Fibroblast of skin of right biceps (primary cell): ENCODE measurements around the gene STARD7.
A peak's percentile ranks its signal among the peaks of the same experiment; 100 is the strongest.
"Not testable (repeated sequence)": the region's sequence is repeated elsewhere in the genome, so short reads cannot be mapped to it uniquely, and the experiment has no call there.

Source experiments
- DNase-seq: peaks from one replicate; pipeline ENCODE4 v3.0.0-alpha.2; 2013

Gene STARD7

DNA sequence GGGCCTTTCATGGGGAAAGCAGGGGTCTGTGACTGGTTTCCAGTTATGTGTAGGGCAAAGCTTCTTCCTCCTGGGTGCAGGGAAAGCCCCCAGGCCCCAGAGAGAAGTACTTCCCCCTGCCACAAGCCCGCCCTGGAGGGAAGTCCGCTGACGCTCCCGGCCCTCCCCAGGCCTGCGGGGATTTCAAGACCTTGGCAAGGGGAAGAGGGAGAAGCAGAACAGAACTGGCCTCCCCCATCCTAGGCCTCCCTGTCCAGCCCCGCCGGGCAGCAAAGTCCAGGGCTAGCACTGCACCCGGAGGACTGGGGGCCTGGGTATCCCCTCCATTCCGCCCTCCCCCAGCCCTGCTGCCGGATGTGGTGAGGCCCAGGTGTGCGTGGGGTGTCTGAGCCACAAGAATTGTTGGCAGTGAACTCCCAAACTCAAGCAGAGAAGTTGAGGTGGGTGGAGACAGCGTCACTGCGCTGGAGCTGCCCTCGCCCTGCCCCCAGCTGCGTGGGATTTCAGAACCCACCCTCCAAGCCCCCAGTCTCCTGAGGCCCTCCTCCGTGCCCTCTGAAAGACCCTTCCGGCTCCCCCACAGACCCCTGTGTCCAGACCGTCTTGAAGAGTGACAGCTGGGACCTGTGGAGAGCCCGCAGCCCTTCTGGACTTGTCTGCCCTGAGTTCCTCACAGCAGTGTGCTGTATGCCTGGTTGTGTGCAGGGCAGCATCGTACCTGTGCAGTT, 62.3 kb downstream of the STARD7 start:
- no peak for DNase-seq

DNA sequence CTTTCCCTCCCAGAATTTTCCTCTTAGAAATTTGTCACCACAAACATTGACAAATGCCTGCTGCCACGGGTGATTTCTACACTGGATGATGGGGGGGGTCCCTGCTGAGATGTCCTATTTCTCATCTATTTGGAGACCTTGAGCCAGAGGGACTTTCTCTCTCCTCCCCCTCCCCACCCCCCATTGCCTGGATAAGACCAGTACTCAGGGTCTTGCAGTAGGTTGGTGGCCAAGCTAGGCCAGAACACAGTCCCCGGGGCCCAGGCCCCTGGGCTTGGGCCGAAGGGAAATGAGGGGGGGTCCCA, 62.8 kb downstream of the STARD7 start:
- DNase-seq, result no peak

DNA sequence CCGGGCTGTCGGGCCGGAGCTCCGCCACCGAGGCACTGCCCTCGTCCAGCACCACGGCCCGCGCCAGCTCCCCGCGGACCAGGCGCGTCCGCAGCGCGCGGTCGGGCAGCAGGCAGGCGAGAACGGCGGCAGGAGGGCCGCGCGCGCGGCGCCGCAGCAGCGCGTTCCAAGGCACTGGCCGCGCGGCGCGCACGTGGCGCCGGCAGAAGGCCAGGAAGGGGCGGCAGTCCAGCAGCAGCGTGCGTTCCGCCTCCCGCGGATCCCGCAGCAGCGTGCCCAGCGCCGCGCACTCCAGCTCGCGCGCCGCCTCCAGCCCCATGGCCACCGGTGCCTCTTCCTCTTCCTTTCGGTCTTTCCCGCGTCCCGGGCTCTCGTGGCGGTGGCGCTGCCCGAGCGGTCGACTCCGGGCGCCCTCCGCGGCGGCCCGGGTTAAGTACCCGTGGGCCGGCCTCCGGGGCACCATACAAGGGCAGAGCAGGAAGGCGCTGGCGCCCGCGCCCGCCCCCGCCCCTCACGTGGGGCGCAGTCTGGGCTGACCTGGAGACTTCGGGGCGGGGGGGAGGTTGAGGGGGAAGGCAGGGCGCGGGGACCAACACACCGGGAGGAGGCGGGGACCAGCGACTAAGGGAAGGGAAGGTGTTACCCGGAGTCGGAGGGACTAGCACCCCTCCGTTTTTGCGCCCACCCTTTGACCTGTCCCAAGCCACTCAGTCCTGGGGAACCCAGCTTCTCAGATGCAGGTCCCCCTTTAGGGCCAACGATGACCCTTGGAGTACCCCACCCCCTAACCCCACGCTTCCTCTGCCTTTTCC, 63.4 kb downstream of the STARD7 start, which contains the start of gene DUSP2:
DUSP2 (minus strand) TSS at position 405 of the 812 bp plus-strand sequence; CDS start at position 319, 86 bp downstream.
- peak; percentile 74 for DNase-seq

DNA sequence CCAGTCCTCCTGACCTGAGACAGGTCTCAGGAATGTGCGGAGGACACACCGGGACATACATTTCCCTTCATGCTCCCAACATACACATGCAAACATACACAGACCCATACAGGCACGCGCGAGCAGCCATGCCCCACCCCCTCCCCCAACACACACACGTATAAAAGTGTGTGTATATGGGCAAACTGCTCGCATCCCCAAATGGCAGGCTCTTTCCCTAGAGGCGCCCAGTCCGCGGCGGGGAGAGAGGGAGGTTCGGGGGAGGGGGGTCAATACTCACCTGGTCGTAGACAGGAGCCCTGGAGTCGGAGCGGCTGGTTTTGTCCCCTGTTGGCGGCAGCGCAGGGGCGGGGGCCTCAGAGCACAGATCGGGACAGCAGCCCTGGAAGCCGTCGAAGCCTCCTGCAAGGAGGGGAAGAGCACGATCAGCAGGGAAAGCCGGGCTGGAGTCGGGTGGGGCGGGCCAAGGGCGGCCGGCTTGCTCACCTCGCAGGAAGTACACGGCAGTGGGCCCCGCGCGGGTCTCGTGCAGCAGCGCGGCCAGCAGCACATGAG, 64.1 kb downstream of the STARD7 start:
- no peak for DNase-seq

DNA sequence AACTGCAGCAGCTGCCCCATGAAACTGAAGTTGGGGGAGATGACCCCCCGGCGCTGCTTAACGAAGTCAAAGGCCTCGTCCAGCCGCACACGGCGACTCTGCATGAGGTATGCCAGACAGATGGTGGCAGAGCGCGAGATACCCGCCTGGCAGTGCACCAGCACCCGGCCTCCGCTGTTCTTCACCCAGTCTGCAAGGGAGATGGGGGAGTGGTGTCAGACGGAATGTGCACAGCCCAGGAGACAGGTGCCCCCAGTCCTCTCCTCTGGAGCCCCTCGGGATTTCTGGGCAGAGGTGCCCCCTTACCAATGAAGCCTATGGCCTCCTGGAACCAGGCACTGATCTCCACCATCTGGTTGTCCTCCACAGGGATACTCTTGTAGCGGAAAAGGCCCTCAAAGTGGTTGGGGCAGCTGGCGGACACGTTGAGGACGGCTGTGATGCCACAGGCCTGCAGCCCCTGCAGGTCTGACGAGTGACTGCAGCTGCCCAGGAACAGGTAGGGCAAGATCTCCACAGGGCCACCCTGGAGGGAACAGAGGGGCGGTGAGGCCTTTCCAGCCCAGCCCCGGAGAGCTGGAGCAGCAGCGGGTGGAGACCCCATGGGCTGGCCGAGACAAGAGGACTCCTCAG, 64.7 kb downstream of the STARD7 start:
- no peak for DNase-seq

DNA sequence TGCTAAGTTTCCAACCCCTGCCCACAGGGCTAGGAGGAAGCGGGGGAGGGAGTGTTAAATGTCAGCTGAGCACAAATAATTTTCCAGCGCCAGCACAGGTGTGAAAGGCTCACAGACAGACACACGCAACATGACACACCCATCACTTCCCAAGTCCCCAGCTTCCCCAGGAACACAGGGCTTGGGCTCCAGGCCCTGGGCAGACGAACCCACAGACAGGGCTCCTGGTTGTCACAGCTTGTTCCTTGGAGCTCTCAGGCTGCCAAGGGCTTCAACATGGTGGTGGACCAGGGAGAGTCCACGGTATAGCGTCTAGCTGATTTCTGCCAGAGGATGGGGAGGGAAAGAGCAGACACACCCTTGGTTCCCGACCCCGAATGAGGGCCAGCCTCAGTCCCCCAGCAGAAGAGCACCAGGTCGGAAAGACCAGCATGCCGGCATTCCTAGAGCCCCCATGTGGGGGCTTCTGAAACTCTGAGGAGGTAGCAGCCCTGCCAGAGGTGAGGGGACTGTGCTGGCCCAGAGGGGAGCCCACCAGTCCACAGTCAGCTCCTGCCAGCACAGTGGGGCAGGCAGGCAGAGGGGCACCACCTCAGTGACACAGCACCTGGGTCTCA, 65.3 kb downstream of the STARD7 start:
- DNase-seq, result no peak

DNA sequence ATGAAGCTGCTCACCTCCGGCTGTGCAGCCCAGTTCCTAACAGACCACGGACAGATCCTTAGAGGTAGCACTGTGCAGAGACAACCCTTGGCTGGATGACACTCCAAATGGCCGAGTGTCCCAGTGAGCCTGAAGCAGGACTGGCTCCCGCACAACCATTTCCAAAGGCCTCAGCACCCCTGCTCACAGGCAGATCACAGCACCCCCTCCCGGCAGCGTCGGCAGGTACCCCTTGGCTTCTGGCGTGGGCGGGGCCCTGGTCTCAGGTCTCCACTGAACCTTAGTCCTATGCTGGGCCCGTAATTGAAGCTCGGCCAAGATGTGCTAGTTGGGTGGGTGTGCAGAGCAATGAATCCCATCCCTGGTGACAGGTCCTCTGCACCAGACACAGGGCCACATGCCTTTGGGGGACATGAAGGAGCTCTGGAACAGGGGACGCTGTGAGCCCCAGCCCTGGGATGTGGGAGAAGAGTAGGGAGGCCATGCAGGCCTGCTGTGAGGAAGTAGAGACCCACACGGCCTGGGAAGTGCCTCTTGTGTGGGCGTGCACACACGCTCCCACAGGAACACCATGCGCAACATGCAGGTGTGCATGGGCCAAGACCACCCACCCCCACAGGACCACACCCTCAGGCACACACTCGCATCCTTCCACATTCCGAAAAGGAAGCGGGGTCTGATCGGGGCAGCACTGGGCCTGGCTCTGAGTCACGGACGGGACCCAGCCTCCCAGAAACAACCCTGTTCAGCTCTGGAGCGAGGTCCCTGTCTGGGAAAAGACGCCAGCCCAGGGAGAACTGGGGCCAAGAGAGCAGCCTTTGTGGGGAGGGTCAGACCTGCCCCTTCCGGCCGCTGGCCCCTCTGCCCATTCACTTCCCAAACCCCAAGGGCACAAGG, 66.2 kb downstream of the STARD7 start:
- no peak for DNase-seq

DNA sequence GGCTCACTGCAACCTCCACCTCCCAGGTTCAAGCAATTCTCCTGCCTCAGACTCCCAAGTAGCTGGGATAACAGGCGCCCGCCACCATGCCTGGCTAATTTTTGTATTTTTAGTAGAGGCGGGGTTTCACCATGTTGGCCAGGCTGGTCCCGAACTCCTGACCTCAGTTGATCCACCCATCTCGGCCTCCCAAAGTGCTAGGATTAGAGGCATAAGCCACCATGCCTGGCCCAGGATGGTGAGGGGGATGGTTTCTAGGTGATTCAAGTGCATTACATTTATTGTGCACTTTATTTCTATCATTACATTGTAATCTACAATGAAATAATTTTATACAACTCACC, 67.0 kb downstream of the STARD7 start:
- not testable (repeated sequence) for DNase-seq

DNA sequence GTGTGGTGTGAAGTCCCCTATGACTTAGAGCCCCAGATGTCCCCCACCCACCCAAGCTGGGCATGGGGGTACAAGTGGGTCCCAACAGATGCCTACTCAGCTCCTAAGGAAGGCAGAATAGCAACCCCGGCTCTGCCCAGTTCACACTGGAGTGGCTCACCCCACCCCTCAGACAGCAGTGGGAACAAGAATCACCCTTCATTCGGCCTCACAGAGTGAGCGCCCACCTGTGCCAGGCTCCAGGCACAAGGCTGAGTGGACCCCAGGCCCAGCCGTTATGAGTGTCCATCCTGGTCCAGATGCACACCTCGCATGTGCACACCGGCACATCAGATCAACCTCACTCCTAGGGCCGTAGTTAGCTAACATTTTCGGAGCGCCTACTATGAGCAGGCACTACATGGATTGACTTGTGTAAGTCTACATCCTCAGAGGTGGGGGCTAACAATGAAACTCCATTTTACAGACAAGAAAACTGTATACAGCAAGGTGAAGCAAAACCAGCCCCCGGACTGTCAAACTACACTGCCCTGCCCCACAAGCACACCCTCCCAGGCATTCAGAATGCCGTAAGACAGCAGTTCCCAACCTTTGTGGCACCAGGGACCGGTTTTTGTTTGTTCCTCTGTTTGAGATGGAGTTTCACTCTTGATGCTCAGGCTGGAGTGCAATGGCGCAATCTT, 67.5 kb downstream of the STARD7 start:
- no peak for DNase-seq

DNA sequence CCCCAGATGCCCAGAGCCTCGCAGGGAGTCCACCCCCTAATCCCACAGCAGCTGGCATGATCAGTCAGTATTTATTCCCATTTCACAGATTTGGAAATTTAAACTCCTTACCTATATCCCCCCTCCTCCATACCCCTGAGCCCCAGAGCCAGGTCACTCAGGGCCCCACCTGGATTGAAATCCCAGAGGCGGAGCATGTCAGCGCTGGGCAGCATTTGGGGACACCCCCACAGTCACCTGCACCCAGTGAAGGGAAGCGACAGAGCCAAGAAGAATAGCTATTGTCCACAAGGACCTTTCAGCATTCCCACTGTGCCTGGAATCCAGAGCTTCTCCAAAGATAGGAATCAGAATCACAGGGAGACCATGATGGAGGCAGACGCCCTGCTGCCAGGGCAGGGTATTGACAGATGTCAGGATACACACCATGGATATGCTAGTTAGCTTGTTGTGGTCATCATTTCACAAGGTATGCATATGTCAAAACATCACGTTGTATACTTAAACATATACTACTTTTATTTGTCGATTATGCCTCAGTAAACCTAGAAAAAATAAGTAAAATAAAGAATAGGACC, 69.4 kb downstream of the STARD7 start:
- DNase-seq, result no peak

DNA sequence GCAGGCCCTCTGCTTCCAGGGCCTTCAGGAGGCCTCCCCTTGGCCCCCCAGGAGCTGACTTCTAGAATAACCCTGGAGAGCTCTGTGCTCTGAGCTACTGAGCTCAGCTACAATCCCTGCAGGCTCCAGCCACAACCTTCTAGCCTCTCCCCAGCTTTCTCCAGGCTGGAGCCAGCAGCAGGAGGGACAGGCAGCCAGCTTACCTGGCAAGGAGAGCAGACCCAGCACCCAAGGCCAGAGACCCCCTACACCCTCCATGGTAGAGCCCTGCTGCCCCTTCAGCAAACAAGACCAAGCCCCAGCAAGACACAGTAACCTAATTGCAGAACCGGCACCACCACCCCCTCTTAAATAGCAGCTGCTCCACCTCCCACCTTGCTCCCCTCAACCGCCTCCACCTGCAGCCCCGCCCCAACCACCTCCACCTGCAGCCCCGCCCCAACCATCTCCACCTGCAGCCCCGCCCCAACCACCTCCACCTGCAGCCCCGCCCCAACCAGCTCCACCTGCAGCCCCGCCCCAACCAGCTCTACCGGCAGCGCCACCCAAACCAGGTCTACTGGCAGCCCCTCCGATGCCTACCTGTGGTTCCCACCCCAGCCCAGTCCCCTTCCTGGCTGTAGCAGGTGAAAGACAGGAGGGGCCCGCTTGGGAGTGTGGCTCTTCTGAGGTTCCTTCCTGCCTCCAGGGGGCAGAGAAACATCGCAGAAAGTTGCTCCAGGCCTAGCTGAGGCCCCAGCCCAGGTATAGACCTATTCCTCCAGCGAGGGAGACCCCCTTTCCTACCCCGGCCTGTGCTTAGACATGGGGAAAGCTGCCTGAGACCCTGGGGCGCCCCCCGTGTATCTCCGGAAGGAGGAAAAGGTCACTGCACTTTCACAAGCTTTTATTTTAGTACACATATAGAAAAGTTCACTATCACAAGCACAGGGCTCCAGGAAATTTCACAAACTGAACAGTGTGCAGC, 70.2 kb downstream of the STARD7 start, which contains the start of gene ASTL:
ASTL (minus strand) TSS at position 324 of the 967 bp plus-strand sequence; CDS start at position 258, 66 bp downstream.
- peak; percentile 44 for DNase-seq

DNA sequence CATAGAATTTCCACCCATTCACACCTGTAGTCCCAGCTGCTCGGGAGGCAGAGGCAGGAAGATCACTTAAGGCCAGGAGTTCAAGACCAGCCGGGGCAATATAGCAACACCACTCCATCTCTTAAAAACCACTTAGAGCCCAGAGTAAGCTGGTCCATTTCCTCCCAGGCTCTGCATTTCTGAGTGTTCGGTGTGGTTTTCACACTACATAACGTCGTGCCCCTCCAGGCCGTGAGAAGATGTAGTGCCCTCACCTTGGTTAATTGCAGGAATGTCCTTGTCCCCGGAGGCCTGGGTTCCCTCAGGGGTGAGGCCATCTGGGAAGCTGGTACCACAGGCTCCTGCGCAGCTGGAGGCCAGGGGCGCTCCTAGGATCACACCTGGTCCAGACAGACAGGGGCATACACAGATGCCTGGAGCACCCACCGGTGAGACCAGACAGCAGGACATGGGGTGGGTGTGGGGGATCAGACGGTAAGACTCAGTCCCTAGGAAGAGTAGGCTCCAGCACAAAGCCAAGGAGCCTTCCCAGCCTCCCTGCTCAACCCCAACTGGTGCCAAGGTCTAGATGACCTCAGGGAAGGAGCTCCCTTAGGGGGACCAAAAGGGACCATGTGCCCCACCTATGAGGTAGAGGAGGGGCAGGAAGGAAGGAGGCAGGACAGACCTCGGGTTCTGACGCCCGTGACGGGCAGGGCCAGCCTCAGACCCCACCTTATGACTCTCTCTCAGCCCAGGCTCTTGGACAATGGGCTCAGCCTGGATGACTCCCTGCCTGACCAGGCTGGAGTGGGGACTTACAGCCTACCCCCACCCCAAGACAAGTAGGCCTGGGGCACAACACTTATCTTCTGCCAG, 71.1 kb downstream of the STARD7 start:
- no peak for DNase-seq

DNA sequence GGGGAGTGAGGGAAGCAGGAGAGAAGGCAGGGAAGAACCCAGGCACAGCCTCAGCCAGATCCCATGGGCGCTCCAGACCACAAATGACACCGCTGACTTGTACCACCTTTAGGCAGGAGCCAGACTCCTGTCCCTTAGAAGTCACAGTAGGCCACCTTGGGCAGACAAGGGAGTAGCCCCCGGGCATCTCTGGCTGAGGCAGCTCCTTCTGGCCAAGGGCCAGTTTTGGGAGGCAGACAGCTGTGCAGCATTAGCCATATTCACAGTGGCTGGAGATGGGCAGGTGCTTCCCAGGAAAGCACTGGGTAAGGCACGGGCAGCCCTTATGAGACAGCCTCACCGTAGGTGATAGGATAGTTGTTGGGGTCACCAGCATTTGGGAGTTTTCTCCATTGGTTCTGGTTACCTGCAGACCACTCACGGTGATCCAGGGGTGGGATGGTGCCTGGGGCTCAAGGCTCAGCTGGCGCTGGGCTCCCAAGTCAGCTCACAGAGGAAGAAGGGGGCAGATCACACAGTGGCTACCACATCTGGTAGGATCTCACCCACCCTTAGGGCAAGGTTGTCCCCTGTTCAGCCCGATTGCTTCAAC, 72.4 kb downstream of the STARD7 start:
- DNase-seq, result no peak

DNA sequence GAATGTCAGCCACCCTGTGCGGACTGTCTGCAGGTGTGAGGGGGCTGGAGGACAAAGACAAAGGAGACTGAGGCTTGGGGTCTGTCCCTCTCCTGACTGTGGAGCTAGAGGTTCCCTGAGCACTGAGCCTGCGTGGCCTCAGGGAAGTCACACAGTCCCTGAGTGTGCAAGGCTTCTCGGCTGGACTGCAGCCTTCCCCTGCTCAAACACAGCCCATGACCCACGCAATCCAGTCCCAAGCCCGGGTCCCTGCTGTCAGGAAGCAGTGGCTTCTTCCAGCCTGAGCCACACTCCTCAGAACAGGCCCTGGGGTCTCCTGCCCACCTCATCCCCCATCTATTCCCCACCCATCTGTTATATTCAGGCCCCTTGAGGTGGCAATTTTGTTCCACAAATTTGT, 73.0 kb downstream of the STARD7 start:
- DNase-seq, result no peak

DNA sequence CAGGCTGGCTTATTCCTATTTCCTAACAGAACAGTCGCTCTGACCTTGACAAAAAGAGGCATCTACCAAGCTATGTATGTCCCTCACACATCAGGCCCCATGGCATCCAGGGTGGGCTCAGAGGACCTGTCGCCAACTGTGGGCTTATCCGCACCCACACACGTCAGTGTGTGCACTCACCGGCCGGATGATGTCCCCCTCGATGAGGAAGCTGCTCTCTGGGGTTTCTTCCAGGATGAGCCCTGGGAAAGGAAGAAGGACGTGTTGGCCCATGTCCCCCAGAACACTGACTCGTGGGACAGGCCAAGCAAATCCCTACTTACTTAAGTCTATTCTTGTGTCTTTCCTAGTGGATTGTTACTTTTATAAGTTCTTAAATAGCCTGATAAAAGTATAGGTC, 73.5 kb downstream of the STARD7 start:
- DNase-seq, result no peak
